Measurements from ENCODE around the gene AQP11.
A peak's percentile ranks its signal among the peaks of the same experiment; 100 is the strongest.
"Not testable (repeated sequence)": the region's sequence is repeated elsewhere in the genome, so short reads cannot be mapped to it uniquely, and the experiment has no call there.

AQP11 gene, protein sequence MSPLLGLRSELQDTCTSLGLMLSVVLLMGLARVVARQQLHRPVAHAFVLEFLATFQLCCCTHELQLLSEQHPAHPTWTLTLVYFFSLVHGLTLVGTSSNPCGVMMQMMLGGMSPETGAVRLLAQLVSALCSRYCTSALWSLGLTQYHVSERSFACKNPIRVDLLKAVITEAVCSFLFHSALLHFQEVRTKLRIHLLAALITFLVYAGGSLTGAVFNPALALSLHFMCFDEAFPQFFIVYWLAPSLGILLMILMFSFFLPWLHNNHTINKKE

DNA sequence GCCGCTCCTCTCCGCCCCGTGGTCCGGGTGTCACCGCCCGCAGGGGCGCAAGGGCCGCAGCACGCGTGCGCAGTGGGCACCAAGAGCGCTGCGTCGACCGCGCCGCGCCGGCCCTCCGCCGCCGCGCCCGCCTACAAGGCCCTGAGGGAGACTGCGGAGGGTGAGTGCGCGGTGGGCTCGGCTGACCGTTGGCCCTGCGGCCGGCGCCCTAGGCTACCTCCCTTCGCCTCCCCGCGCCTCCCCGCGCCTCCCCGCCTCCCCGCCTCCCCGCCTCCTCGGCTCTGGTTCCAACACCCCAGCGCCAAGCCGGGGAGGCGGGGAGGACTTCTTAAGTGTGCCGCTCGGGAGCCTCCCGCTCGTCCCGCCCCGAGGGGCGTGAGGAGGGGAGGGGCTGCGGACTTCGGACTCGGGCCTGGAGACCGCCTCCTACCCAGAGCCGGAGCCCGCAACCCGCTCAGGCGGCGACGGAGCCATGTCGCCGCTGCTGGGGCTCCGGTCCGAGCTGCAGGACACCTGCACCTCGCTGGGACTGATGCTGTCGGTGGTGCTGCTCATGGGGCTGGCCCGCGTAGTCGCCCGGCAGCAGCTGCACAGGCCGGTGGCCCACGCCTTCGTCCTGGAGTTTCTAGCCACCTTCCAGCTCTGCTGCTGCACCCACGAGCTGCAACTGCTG lies at the start of gene AQP11:
Gene AQP11, plus strand, starts transcription at position 433 of the 673 bp plus-strand sequence. Its CDS starts 40 bp downstream, at position 473.
- peak; percentile 75 for DNase-seq

DNA sequence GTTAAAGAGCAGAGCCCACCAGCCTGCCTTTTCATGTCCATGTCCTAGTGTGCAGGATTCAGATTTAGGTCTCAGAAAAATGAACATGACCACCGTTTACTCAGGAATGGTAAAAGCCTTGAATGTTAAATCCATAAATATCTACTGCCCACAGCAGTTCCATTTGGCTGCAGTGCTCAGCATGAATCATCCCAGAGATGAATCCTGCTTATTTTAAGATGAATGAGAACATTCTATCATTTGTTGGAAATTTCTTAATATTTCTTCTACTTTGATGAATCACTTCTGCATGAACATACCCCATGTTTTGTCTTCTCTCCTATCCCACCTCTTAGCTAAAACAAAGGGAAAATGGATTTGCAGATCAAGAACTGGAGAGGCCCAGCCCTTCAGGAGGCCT lies 47.5 kb upstream of the AQP11 start:
- DNase-seq = no peak

DNA sequence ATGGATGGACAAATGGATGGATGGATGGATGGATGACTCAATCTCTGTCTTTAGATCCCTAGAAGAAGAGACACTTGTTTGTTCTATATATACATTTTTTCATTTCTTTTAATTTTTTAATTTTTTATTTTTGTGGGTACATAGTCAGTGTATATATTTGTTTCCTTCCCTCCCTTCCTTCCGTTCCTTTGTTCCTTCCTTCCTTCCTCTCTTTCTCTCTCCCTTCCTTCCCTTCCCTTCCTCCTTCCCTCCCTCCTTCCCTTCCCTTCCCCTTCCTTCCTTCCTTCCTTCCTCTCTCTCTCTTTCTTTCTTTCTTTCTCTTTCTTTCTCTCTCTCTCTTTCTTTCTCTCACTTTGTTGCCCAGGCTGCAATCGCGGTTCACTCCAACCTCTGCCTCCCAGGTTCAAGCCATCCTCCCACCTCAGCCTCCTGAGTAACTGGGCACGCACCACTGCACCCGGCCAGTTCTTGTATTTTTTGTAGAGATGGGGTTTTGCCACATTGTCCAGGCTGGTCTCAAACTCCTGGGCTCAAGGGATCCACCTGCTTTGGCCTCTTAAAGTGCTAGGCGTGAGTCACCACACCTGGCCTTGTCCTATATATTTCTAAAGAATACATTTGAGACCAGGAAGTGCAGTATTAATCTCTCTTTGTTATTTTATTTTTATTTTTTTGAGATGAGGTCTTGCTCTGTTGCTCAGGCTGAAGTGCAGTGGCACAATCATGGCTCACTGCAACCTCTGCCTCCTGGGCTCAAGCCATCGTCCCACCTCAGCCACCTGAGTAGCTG lies 42.5 kb upstream of the AQP11 start:
- no peak for DNase-seq

DNA sequence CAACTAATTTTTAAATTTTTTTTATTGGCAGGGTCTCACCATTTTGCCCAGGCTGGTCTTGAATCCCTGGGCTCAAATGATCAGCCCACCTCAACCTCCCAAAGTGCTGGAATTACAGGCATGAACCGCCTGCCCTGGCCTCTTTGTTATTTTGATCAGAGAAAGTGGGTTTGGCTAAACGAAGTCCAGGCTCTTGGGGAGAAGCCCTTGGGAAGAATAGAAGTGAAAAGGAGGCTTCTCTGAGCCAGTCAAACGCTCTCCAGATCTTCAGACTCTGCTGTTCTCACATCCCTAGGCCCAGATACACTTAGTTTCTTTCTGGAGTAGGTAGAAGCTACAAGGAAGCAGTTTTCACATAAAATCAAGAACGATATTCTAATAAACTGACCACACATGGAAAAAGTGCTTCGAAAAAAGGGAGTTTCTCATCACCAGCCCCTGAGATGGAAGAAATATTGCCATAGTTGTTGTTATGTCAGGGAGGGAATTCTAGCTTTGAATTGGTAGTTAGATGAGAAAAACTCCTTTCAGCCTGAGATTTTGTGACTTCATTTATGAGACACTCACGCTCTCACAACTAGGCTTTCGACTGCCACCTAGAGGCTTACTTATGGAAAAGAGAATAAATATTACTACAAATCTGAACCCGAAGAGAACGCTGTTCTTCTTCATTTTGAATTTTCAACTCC lies 41.7 kb upstream of the AQP11 start:
- DNase-seq = peak; percentile 77

DNA sequence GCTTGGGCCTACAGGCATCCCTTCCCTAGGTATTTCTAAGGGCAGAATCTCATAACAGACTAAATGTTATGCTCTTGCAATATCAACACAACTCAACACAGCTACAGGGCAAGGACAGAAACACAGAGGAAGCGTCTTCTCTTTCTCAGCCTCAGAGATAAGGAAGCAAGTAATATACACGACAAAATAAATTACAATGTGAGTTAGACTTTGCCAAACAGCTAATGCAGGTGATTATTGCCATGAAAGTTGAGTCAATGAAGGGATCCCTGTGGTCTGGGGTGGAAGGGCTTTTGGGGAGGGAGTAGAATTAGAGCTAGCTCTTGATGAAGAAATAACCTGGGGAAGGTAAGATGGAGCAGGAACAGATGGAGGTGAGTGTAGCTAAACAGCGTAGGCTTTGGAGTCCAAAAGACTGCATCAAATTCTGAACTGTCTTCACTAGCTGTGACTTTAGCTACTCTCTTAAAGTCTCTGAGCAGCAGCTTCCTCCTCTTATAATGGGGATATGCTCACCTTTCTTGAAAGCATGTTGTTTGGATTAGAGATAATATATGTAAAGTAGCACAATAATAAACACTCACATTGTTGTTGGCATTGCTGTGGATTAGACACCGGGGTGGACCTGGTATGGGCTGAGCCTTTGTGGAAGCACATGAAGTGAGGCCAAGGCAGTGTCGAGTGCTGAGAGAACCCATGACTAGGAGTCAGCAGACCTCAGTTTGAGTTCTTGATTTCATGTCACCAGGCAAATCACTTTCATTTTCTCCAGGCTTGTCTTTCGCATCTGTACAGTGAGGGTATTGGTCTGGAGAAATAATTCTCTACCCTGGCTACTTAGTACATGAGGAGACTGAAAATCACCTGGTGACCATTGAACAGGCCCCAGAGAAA lies 41.0 kb upstream of the AQP11 start:
- DNase-seq = no peak

DNA sequence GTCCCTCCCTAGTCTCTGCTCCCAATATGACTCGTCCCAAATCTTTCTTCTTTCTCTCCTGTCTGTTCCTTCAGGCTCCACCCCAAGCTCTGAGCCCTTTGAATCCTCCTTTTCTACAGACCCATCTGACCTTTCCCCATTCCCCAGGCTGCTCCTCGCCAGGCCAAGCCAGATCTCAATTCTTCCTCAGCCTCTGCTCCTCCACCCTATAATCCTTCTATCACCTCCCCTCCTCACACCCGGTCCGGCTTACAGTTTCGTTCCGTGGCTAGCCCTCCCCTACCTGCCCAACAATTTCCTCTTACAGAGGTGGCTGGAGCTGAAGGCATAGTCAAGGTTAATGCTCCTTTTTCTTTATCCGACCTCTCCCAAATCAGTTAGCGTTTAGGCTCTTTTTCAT lies 38.3 kb upstream of the AQP11 start:
- not testable (repeated sequence) for DNase-seq

DNA sequence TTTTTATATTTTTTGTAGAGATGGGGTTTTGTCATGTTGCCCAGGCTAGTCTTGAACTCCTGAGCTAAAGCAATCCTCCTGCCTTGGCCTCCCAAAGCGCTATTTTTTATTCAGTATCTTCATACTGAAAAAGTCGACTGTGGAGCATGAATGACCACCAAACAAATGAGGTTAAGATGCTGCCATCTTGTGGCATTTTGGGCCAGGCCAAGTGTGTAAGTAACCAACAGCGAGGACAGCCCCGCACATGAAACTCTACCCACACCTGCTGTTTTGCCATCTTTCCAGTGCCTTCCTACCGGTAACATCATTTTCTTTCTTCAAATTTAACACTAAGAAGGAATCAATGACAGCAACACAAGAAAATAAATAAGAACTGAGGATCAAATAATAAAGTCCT lies 32.2 kb upstream of the AQP11 start:
- DNase-seq = peak; percentile 9

DNA sequence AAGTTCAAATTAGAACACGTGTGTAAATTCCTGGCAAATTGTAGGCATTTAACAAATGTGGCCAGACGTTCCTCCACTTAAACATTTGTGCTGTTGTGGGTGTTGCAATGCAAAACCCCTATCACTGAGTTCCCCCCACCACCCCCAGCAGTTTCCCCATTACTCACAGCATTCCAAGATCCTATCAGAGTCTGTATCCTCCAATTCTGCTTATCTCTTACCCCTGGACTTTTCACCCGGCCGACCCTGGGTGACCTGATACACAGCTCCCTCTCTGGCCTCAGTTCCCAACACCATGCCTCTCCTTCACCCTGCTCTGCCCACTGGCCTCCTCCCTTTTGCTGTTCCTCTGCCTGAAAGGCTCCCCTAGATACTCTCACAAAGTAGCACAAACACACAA lies 31.4 kb upstream of the AQP11 start:
- no peak for DNase-seq

- DNase-seq = no peak
Observed at GRCh38 chr11:77559686-77560401, 29.9 kb upstream of the AQP11 start.

DNA sequence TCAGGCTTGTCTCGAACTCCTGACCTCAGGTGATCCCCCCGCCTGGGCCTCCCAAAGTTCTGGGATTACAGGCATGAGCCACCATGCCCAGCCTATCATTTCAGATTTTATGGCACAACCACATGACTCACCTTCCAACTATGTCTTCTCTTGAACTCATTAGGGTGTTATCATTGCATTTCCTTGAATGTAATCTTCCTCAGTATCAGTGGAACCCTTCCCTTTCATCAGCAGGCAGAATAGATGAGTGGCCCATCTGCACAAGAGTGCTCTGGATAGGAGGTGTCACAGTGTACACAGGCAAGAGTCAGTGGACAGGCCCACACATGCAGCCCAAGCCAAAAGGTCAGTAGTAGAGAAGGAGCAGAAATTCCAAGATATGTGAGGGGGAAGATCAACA lies 29.1 kb upstream of the AQP11 start:
- no peak for DNase-seq

DNA sequence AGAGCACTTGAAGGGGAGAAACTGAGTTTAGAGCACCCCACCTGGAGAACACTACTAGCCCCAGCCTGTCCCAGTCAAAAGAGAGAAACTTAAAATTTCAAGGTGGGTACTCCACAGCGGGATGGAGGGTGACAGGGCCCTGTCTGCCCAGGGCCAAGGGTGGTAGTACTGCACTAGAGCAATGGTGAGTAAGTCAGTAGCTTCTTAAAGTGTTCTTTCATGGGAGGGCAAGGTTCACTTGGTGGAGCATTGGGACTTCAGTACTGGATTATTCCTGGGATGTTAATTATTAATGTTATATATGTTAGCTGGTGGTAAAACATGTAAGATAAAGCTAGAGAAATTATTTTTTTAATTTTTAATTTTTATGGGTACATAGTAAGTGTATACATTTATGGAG lies 28.5 kb upstream of the AQP11 start:
- DNase-seq = no peak

GRCh38 chr11:77568306-77568705 lies 21.4 kb upstream of the AQP11 start:
- no peak for DNase-seq

DNA sequence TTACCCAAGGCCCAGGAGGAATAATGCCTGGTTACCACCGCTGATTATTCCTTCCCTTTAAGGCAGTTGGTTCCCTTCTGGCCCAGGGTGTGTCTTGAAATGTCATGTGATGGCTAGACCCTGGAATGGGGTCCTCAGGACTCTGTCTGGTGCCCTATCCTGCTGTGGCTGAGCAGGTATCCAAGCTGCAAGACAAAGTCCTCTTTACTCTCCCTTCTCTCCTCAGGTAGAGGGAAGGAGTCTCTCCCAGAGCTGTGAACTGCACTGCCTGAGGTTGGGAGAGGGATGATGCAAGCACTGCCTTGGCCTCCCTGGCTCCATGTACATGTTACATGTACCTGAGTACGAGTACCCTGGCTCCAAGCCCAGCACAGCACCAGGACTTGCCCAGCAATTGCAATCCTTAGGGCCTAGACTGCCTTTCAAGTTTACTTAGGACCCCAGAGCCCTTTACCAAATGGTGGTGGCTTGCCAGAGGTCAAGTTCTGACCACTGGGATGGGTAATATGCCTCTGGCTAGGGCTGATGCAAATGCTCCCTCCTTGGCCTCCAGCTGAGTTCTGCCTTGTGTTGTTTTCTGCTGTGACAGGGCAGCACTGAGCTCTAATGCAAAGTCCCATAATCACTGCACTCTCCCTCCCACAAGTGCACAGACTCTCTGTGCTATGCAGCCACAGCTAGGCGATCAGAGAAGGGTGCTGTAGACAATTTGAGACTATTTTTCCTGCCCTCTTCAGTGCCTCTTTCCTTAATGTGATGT lies 20.7 kb upstream of the AQP11 start:
- DNase-seq = no peak

DNA sequence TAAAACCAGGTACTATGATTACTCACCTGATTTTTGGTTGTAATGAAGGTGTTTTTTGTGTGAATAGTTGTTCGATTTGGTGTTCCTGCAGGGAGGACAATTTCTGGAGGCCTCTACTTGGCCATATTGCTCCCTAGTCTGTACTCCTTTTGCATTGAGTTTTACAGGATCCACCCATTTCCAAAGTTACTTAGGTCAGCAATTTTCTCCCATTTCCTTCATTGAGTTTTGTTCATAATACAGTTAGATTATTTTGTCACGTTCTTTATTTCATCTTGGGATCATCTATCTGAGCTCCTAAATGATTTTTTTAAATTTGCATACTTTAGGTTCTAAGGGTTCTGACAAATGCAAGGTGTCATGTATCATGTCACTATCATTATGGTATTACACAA lies 20.1 kb upstream of the AQP11 start:
- no peak for DNase-seq

- not testable (repeated sequence) for DNase-seq
Observed at GRCh38 chr11:77570896-77571295, 18.9 kb upstream of the AQP11 start.

GRCh38 chr11:77575428-77575827 lies 14.3 kb upstream of the AQP11 start:
- DNase-seq = not testable (repeated sequence)

- peak; percentile 7 for DNase-seq
Observed at GRCh38 chr11:77580712-77581337, 8.9 kb upstream of the AQP11 start.

DNA sequence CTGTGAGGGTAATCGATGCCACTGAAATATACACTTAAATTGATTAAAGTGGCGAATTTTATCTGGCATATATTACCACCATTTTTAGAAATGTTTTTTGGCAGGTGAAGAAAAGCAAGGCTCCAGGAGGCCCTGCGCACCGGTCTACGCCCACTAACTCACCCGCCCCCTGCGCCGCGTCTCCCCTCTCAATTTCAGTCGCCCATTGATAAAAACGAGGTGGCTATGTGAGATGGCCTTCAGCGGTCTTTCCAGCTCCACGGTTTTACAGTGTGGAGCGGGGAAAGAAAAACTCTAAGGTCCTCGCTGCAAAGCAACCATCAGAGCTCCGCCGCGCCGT lies 602 bp upstream of the AQP11 start:
- no peak for DNase-seq

GRCh38 chr11:77590194-77590782 lies 535 bp downstream of the AQP11 start:
- no peak for DNase-seq

GRCh38 chr11:77592727-77593126 lies 3.0 kb downstream of the AQP11 start:
- DNase-seq = peak; percentile 8
